ENCODE results near the gene LPIN1. TPM values are rescaled to one million over a fixed set of nuclear protein-coding genes. Genes with fewer than 3 reads are reported as not detected.

Gene LPIN1
- total RNA-seq, 4 donors from 2014 or later: 19.0 to 52.3 (median 30.5) TPM

DNA sequence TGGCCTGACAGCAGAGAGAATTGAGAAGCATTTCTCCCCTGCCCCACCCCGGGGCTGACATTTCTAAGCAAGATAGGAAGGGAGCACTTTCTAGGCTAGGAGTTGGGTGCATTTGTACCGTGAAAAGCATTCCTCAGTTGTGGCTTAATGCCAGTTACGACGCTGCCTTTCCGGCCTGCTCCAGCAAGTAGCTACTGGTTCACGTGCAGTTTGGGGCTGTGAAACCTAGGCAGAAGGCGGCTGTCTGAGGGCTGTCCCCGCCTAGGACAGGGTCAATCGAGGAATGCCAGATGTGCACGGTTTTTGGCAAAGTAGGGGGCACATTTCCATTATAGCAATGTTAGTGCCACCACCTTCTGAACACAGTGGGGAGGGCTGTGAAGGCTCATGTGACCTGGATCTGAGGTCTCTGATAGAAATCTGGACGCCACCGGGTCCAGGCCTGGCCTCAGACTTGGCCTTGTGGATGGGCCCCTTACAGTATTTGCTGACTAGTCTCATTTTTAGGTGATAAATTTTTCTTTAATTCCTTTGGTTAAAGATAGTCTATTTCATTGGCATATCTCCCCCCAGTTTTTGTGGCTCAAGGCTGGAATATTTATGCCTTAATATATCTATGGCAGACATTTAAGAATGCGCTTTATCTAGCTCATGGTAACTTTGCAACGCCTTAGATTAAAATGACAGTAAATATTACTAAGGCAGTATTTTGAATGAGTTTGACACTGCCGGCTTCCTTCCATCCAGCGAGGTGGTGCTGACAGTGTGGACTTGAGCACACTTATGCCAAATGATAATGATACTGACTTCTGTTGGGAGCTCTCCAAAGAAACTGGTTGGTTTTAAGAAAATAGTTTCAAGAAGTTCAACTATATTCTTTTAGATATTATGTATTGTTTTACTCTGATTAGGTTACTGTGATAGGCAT lies 78.7 kb downstream of the LPIN1 start:
- intact Hi-C loops (cut with DNase I; ENCODE audit: low total_unique reads): no loop called here

DNA sequence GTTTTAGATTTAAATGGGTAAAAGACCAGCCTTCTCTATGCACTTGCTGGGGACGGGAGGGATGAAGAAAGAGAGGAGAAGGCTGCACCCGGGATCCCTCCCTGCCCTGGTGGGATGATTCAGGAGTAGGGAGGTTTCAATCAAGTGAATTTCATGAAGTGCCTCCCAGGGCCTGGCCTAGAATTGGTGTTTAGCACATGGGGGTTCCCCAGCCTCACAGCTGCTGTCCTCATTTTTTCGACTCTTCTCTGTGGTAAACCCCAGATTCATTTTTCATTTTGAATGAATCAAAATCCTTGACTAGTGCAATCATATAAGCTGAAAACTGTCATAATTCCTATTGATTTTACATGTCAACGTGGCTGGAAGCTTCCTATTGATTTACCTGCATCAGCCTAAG lies 81.1 kb downstream of the LPIN1 start:
- Histone ChIP-seq H3K4me1 (peaks cover 6 to 7% of the 10 kb centered on the region in 2 donors), H3K27ac (no peak overlapping the region), H3K27me3 (no peaks in the 10 kb centered on the region), H3K9me3 (no peaks in the 10 kb centered on the region), H3K4me3 (no peak overlapping the region), H3K36me3 (no peaks in the 10 kb centered on the region)
- intact Hi-C loops (cut with DNase I; ENCODE audit: low total_unique reads): no loop called here
- TF ChIP-seq, protein P1, sequence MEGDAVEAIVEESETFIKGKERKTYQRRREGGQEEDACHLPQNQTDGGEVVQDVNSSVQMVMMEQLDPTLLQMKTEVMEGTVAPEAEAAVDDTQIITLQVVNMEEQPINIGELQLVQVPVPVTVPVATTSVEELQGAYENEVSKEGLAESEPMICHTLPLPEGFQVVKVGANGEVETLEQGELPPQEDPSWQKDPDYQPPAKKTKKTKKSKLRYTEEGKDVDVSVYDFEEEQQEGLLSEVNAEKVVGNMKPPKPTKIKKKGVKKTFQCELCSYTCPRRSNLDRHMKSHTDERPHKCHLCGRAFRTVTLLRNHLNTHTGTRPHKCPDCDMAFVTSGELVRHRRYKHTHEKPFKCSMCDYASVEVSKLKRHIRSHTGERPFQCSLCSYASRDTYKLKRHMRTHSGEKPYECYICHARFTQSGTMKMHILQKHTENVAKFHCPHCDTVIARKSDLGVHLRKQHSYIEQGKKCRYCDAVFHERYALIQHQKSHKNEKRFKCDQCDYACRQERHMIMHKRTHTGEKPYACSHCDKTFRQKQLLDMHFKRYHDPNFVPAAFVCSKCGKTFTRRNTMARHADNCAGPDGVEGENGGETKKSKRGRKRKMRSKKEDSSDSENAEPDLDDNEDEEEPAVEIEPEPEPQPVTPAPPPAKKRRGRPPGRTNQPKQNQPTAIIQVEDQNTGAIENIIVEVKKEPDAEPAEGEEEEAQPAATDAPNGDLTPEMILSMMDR (IDR thresholded peaks at IDR 0.05): no peak
- TF ChIP-seq POLR2A (IDR thresholded peaks at IDR 0.05): no peak
- DNase-seq: no peak

More for the DNA sequence above, 78.7 kb downstream of the LPIN1 start:
- Histone ChIP-seq H3K27ac (no peak overlapping the region), H3K9me3 (no peaks in the 10 kb centered on the region), H3K4me3 (no peak overlapping the region), H3K36me3 (no peaks in the 10 kb centered on the region), H3K27me3 (no peaks in the 10 kb centered on the region), H3K4me1 (peaks cover 6 to 7% of the 10 kb centered on the region in 2 donors)
- no peak for DNase-seq
- no peak for TF ChIP-seq POLR2A (IDR thresholded peaks at IDR 0.05)
- TF ChIP-seq, protein P1 (IDR thresholded peaks at IDR 0.05): no peak

DNA sequence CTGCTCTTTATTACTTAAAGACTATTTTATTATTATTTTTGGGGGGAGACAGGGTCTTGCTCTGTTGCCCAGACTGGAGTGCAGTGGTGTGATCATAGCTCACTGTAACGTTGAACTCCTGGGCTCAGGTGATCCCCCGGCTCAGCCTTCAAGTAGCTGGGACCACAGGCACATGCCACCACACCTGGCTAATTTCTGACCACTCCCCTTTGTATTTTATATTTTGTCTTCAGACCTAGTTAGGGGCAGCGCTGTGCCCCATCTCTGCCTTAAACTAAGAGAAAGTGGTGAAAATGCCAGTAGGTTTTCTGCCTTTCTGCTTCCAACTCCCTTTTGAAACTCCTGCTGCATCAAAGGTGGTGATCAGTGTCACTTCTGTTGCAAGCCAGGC lies 82.5 kb downstream of the LPIN1 start:
- Histone ChIP-seq H3K4me3 (no peak overlapping the region), H3K36me3 (no peaks in the 10 kb centered on the region), H3K9me3 (no peaks in the 10 kb centered on the region), H3K4me1 (peaks cover 6 to 7% of the 10 kb centered on the region in 2 donors), H3K27ac (peak overlapping the region; percentile 82), H3K27me3 (no peaks in the 10 kb centered on the region)
- TF ChIP-seq, protein P1 (IDR thresholded peaks at IDR 0.05): no peak
- TF ChIP-seq POLR2A (IDR thresholded peaks at IDR 0.05): no peak
- intact Hi-C loops (cut with DNase I; ENCODE audit: low total_unique reads): no loop called here
- DNase-seq: no peak

DNA sequence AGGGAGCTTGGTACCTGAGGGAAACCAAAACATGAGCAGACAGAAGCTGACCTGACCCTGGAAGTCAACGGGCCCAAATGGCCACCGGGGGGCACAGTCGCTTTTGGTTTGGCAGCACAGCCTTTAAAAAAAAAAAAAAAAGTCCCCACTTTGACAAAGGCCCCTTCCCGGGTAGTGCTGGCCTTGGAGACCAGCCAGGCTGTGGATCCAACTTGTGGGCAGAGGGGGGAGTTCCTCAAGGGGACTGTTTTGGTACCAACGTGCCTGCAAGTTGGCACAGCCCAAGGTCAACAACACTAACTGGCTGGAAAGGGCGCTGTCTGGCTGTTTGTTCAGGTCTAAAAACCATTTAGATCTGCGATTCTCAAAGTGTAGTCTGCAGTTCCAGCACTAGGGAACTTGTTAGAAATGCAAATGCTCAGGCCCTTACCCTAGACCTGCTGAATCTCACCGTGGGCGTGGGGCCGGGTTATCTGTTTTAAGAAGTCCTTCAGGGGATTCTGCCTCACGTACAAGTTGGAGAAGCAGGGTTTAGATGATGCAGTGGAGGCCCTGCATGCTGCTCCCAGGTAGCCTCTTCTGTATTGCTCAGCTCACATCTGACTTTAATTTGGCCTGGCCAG lies 83.0 kb downstream of the LPIN1 start:
- Histone ChIP-seq H3K27ac (peak overlapping the region; percentile 82), H3K27me3 (no peaks in the 10 kb centered on the region), H3K4me1 (peaks cover 6 to 7% of the 10 kb centered on the region in 2 donors), H3K4me3 (no peak overlapping the region), H3K36me3 (no peaks in the 10 kb centered on the region), H3K9me3 (no peaks in the 10 kb centered on the region)
- TF ChIP-seq POLR2A (IDR thresholded peaks at IDR 0.05): no peak
- TF ChIP-seq, protein P1 (IDR thresholded peaks at IDR 0.05): peak in 3 of 4 experiments; percentile 25 to 42 (median 34)
- intact Hi-C loops (cut with DNase I; ENCODE audit: low total_unique reads): no loop called here
- DNase-seq: peak; percentile 43 to 62
